ENCODE results near the gene SYDE1.

Gene SYDE1

GRCh38 chr19:15125232-15126067, 18.2 kb downstream of the SYDE1 start:
- peak; percentile 99 to 100 (median 99) for DNase-seq

GRCh38 chr19:15126131-15126910, 19.1 kb downstream of the SYDE1 start:
- no peak for DNase-seq

GRCh38 chr19:15128162-15128770, 21.1 kb downstream of the SYDE1 start:
- DNase-seq: no peak

- DNase-seq: no peak
Observed at GRCh38 chr19:15129856-15130585, 22.8 kb downstream of the SYDE1 start.

- DNase-seq: peak in 2 of 3 donors; percentile 20 to 37
Observed at GRCh38 chr19:15136234-15136954, 29.2 kb downstream of the SYDE1 start.

GRCh38 chr19:15137777-15138176, 30.6 kb downstream of the SYDE1 start:
- DNase-seq: no peak

GRCh38 chr19:15138427-15138826, 31.2 kb downstream of the SYDE1 start:
- DNase-seq: no peak

- no peak for DNase-seq
Observed at GRCh38 chr19:15141143-15141542, 33.9 kb downstream of the SYDE1 start.

- no peak for DNase-seq
Observed at GRCh38 chr19:15142313-15142712, 35.1 kb downstream of the SYDE1 start.

GRCh38 chr19:15144046-15144646, 36.9 kb downstream of the SYDE1 start:
- DNase-seq: no peak

- no peak for DNase-seq
Observed at GRCh38 chr19:15147090-15147489, 39.9 kb downstream of the SYDE1 start.

GRCh38 chr19:15149737-15150136, 42.5 kb downstream of the SYDE1 start:
- peak; percentile 37 to 71 (median 52) for DNase-seq

GRCh38 chr19:15154002-15154612, 46.9 kb downstream of the SYDE1 start:
- peak; percentile 57 to 71 (median 70) for DNase-seq

- DNase-seq: no peak
Observed at GRCh38 chr19:15155296-15155695, 48.1 kb downstream of the SYDE1 start.

- DNase-seq: no peak
Observed at GRCh38 chr19:15156391-15156790, 49.2 kb downstream of the SYDE1 start.

- DNase-seq: peak in 1 of 3 donors; percentile 25
Observed at GRCh38 chr19:15159251-15159650, 52.0 kb downstream of the SYDE1 start.

- peak in 1 of 3 donors; percentile 26 for DNase-seq
Observed at GRCh38 chr19:15161028-15161984, 54.1 kb downstream of the SYDE1 start.
